Large intestine (tissue), 3 donors: ENCODE results near the gene MSH6. TPM values are rescaled to one million over a fixed set of nuclear protein-coding genes. Genes with fewer than 3 reads are reported as not detected.

ENCODE experiments used
- DNase-seq, 2 donors: peaks; one replicate each; pipeline versions ENCODE4 v3.0.0 to v3.0.0-alpha.2; 2013
- H3K27ac ChIP-seq: one replicate; pipeline ENCODE4 v1.5.1; 2013; ENCODE audit warnings: low read length
- H3K27me3 ChIP-seq: 2 replicates; pipeline ENCODE4 v1.6.1; 2013; ENCODE audit warnings: low read length; ENCODE audit not compliant: control insufficient read depth, insufficient read depth
- H3K36me3 ChIP-seq: 2 replicates; pipeline ENCODE4 v1.6.1; 2013; ENCODE audit warnings: low read length; ENCODE audit not compliant: control insufficient read depth, insufficient read depth
- H3K4me1 ChIP-seq: one replicate; pipeline ENCODE4 v1.6.1; 2013; ENCODE audit warnings: low read length; ENCODE audit not compliant: control insufficient read depth, insufficient read depth
- H3K4me3 ChIP-seq: one replicate; pipeline ENCODE4 v1.5.1; 2013; ENCODE audit warnings: low read length
- H3K9me3 ChIP-seq: one replicate; pipeline ENCODE4 v1.6.1; 2013; ENCODE audit warnings: mild to moderate bottlenecking, low read depth, low read length, moderate library complexity; ENCODE audit not compliant: control insufficient read depth
- WGBS: methylation state at CpG from one replicate; pipeline ENCODE4 v1.1.5; 2013; ENCODE audit warnings: low lambda C conversion rate; ENCODE audit not compliant: insufficient coverage; 5-methylcytosine and 5-hydroxymethylcytosine counted together
- polyA plus RNA-seq: library from polyadenylated mRNA; unstranded; fragments of 120-200 nt; gene quantifications from one replicate; pipeline ENCODE4 v1.2.1, GENCODE V29; 2013

The MSH6 gene
- polyA plus RNA-seq, 1 donor = 46.7 TPM

- H3K27ac ChIP-seq = no peak overlapping the region
- no peaks in the 10 kb centered on the region for H3K27me3 ChIP-seq
- no peak for DNase-seq
- no peak overlapping the region for H3K4me3 ChIP-seq
- peaks cover 4% of the 10 kb centered on the region for H3K9me3 ChIP-seq
- peaks cover 69% of the 10 kb centered on the region for H3K36me3 ChIP-seq
- no peaks in the 10 kb centered on the region for H3K4me1 ChIP-seq
- WGBS = 80% methylated on average over 2 of the region's 6 CpGs
Measured at GRCh38 chr2:47805850-47806249, 22.9 kb downstream of the MSH6 start.

- H3K4me1 ChIP-seq = no peaks in the 10 kb centered on the region
- no peak overlapping the region for H3K4me3 ChIP-seq
- H3K27ac ChIP-seq = no peak overlapping the region
- peaks cover 53% of the 10 kb centered on the region for H3K36me3 ChIP-seq
- WGBS = 67% methylated on average over 1 of the region's 4 CpGs
- DNase-seq = no peak
- H3K9me3 ChIP-seq = no peaks in the 10 kb centered on the region
- H3K27me3 ChIP-seq = no peaks in the 10 kb centered on the region
Measured at GRCh38 chr2:47808614-47809013, 25.7 kb downstream of the MSH6 start.

GRCh38 chr2:47809903-47810302 is 27.0 kb downstream of the MSH6 start:
- no peaks in the 10 kb centered on the region for H3K27me3 ChIP-seq
- DNase-seq = no peak
- no peaks in the 10 kb centered on the region for H3K9me3 ChIP-seq
- WGBS = 100% methylated on average over 1 of the region's 2 CpGs
- H3K4me3 ChIP-seq = no peak overlapping the region
- no peak overlapping the region for H3K27ac ChIP-seq
- peaks cover 43% of the 10 kb centered on the region for H3K36me3 ChIP-seq
- H3K4me1 ChIP-seq = no peaks in the 10 kb centered on the region

GRCh38 chr2:47810850-47811249 is 27.9 kb downstream of the MSH6 start:
- no peak for DNase-seq
- Histone ChIP-seq H3K9me3 (no peaks in the 10 kb centered on the region), H3K4me3 (no peak overlapping the region), H3K27me3 (no peaks in the 10 kb centered on the region), H3K4me1 (no peaks in the 10 kb centered on the region), H3K27ac (no peak overlapping the region), H3K36me3 (peaks cover 46% of the 10 kb centered on the region)

- Histone ChIP-seq H3K4me1 (no peaks in the 10 kb centered on the region), H3K4me3 (no peak overlapping the region), H3K27ac (no peak overlapping the region), H3K27me3 (no peaks in the 10 kb centered on the region), H3K9me3 (no peaks in the 10 kb centered on the region), H3K36me3 (peaks cover 46% of the 10 kb centered on the region)
- WGBS = 86% methylated on average over 1 of the region's 1 CpG
- DNase-seq = no peak
Measured at GRCh38 chr2:47811668-47812067, 28.7 kb downstream of the MSH6 start.

- Histone ChIP-seq H3K27me3 (no peaks in the 10 kb centered on the region), H3K9me3 (no peaks in the 10 kb centered on the region), H3K27ac (no peak overlapping the region), H3K36me3 (peaks cover 61% of the 10 kb centered on the region), H3K4me3 (no peak overlapping the region), H3K4me1 (no peaks in the 10 kb centered on the region)
- no peak for DNase-seq
- no CpG with 5 or more reads among the region's 10 CpGs for WGBS
Measured at GRCh38 chr2:47815764-47816163, 32.8 kb downstream of the MSH6 start.

GRCh38 chr2:47818777-47819176 is 35.8 kb downstream of the MSH6 start:
- H3K36me3 ChIP-seq = peaks cover 62% of the 10 kb centered on the region
- H3K4me1 ChIP-seq = no peaks in the 10 kb centered on the region
- no peak overlapping the region for H3K4me3 ChIP-seq
- H3K9me3 ChIP-seq = no peaks in the 10 kb centered on the region
- 100% methylated on average over 1 of the region's 2 CpGs for WGBS
- no peak overlapping the region for H3K27ac ChIP-seq
- DNase-seq = no peak
- H3K27me3 ChIP-seq = no peaks in the 10 kb centered on the region

- H3K36me3 ChIP-seq = peaks cover 65% of the 10 kb centered on the region
- H3K4me1 ChIP-seq = no peaks in the 10 kb centered on the region
- H3K9me3 ChIP-seq = no peaks in the 10 kb centered on the region
- H3K4me3 ChIP-seq = no peak overlapping the region
- DNase-seq = no peak
- WGBS = 81% methylated on average over 2 of the region's 3 CpGs
- H3K27me3 ChIP-seq = no peaks in the 10 kb centered on the region
- no peak overlapping the region for H3K27ac ChIP-seq
Measured at GRCh38 chr2:47819834-47820233, 36.9 kb downstream of the MSH6 start.

- Histone ChIP-seq H3K4me3 (no peak overlapping the region), H3K27ac (no peak overlapping the region), H3K9me3 (no peaks in the 10 kb centered on the region), H3K36me3 (peaks cover 53% of the 10 kb centered on the region), H3K27me3 (no peaks in the 10 kb centered on the region), H3K4me1 (no peaks in the 10 kb centered on the region)
- DNase-seq = no peak
Measured at GRCh38 chr2:47822518-47822917, 39.6 kb downstream of the MSH6 start.

- Histone ChIP-seq H3K27me3 (no peaks in the 10 kb centered on the region), H3K36me3 (peaks cover 61% of the 10 kb centered on the region)
- whole genome bisulfite sequencing = no CpG with 5 or more reads among the region's 2 CpGs
Measured at GRCh38 chr2:47833516-47833968, 50.6 kb downstream of the MSH6 start.

GRCh38 chr2:47838249-47838648 is 55.3 kb downstream of the MSH6 start:
- Histone ChIP-seq H3K9me3 (no peaks in the 10 kb centered on the region), H3K4me1 (no peaks in the 10 kb centered on the region), H3K4me3 (no peak overlapping the region), H3K36me3 (peaks cover 54% of the 10 kb centered on the region), H3K27me3 (no peaks in the 10 kb centered on the region), H3K27ac (no peak overlapping the region)
- DNase-seq = no peak
- WGBS = no CpG with 5 or more reads among the region's 1 CpG

More at GRCh38 chr2:47833516-47833968, 50.6 kb downstream of the MSH6 start:
- H3K4me3 ChIP-seq = no peak overlapping the region
- no peaks in the 10 kb centered on the region for H3K9me3 ChIP-seq
- DNase-seq = no peak
- H3K4me1 ChIP-seq = no peaks in the 10 kb centered on the region
- no peak overlapping the region for H3K27ac ChIP-seq
